Jurkat, Clone E6-1 (cell line): Measurements from ENCODE around the gene CYP20A1.

Source experiments
- DNase-seq: peaks from one replicate; pipeline ENCODE4 v3.0.0-alpha.2; 2011; ENCODE audit warnings: low read depth, low spot score
- H3K4me3 ChIP-seq: 2 replicates; pipeline ENCODE4 v1.5.1; 2011; ENCODE audit warnings: mild to moderate bottlenecking, low read length, control low read depth, moderate library complexity

CYP20A1 gene

DNA sequence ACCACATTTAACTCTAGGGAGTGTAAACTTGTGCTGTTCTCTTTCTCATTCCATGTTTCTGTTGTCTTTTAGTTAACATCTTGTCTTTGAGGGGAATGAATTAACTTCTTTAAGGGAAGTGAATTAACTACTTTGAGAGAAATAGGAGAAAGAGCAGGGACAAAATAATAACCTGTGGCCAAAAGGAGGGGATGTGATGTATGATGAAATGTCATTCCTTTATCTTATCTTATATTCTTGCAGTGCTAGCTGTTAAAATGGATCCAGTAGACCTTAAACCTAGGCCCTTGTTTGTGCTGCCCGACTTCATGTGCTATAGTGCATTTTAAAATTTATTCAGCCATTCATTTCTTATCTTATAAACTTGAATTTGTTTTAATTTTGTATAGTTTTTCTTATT lies 107.8 kb downstream of the CYP20A1 start:
- DNase-seq, result no peak

DNA sequence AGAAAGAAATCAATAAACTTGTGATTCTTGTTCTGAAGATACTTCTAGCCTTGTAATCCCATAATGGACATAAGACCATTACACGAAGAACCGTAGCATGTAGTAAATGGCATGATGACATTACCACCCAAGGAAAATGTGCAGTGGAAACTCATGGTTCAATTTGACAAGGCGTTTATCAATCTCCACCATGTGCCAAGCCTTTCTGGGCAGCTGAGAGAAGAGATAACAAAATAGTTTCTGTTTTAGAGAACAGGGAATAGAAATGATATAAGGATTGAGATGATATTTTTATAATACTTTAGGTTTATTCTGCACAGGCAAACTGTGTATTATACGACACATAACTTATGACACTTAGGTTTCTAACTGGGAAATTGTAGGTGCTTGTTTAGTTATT lies 108.6 kb downstream of the CYP20A1 start:
- no peak for DNase-seq
- no peak overlapping the region for H3K4me3 ChIP-seq

More for the DNA sequence above, 107.8 kb downstream of the CYP20A1 start:
- no peak overlapping the region for H3K4me3 ChIP-seq

DNA sequence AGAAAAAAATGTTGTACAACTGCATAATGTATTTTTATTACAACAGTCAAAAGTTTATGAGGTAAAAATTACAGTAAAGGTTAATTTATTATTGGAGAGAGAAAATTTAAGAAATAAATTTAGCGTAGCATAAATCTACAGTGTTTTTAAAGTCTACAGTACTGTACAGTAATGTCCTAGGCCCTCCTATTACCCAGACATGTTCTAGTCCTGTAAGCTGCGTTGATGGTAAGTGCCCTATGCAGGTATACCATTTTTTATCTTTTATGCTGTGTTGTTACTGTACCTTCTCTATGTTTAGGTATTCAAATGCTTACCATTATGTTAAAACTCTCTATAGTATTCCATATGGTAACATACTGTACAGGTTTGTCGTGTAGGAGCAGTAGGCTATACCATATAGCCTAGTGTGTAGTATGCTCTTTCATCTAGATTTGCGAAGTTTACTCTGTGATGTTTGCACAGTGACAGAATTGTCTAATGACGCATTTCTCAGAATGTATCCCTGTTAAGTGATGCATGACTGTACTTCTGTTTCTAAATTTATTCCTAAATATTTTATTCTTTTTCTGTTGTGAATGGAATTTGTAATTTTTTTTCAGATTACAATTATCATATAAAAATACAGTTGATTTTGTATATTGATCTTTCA lies 113.9 kb downstream of the CYP20A1 start:
- no peak for DNase-seq
- H3K4me3 ChIP-seq, result no peak overlapping the region

DNA sequence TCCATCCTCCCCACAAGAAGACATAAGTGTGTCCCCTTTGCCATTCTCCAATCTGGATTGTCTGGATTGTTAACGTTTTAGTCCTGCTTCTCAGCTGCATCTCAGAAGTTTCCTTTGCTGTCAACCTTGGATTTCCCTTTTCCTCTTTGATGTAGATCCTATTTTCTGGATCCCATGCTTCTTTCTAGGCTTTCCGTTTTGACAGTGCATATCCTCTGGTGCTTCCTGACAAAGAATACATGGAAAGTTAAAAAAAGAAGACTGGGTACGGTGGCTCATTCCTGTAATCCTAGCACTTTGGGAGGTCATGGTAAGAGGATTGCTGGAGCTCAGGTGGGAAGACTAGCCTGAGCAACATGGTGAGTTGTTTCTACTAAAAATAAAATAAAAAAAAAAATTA lies 116.1 kb downstream of the CYP20A1 start:
- no peak for DNase-seq
- H3K4me3 ChIP-seq, result no peak overlapping the region
